Muscle layer of duodenum (tissue), 2 donors: ENCODE results near the gene SLC37A1.

ENCODE experiments used
- H3K27ac ChIP-seq: one replicate; pipeline ENCODE4 v1.7.0; 2013; ENCODE audit warnings: mild to moderate bottlenecking, low read length
- H3K27me3 ChIP-seq: one replicate; pipeline ENCODE4 v1.7.0; 2013; ENCODE audit warnings: low read depth, mild to moderate bottlenecking, control low read depth, low read length
- H3K36me3 ChIP-seq, 2 donors: one replicate each; pipeline ENCODE4 v1.7.0; 2013; ENCODE audit warnings: low read length in 2 of 2, control low read depth in 1 of 2, mild to moderate bottlenecking in 1 of 2; ENCODE audit not compliant: insufficient read depth in 2 of 2, control insufficient read depth in 1 of 2
- H3K4me1 ChIP-seq, 2 donors: one replicate each; pipeline ENCODE4 v1.7.0; 2013; ENCODE audit warnings: low read length in 2 of 2, mild to moderate bottlenecking in 2 of 2, control low read depth in 1 of 2, moderate library complexity in 1 of 2; ENCODE audit not compliant: insufficient read depth in 2 of 2, control insufficient read depth in 1 of 2
- H3K4me3 ChIP-seq, 2 donors: one replicate each; pipeline ENCODE4 v1.7.0; 2013; ENCODE audit warnings: low read length in 2 of 2, low read depth in 1 of 2, mild to moderate bottlenecking in 1 of 2
- H3K9me3 ChIP-seq, 2 donors: one replicate each; pipeline ENCODE4 v1.7.0; 2013; ENCODE audit warnings: low read length in 2 of 2, control low read depth in 1 of 2, mild to moderate bottlenecking in 1 of 2; ENCODE audit not compliant: control insufficient read depth in 1 of 2
- donor health status: healthy.

The SLC37A1 gene

DNA sequence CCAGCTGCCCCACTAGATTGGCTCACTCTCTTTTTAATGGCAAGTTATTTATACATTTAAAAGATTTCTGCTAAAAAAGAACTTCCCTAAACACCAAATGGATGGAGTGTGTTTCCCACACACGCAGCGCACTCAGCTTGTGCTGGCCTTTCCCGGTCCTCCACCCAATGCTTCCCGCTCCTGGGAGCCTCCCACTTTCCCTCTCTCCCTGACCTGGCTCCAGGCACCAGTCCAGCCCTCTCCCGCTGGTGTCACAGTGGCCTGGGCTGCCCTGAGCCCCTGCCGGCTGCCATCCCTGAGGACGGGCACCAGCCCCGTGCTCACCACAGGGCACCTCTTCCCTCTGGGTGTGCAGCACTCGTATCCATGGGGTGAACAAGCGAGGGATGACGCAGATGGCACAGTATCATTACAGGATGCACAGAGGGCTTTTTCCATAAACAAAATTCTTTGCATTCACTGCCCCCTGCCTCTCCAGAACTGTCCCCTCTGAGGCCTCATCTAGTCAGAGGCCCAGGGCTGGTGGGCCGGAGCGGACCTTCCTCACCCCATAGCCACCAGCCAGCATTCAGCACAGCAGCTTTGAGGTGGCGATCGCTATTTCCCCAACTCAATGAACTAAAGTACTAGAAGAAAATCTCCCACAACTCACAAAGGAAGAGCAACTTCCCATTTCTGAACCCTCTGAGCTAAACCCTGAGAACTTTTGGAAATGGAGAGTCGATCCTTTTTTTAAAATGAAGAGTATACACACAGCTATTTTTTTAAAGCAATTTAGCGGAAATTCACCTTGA lies 68.5 kb downstream of the SLC37A1 start:
- no peaks in the 10 kb centered on the region for H3K4me1 ChIP-seq
- no peak overlapping the region for H3K27ac ChIP-seq
- H3K4me3 ChIP-seq = no peak overlapping the region
- no peaks in the 10 kb centered on the region for H3K9me3 ChIP-seq
- H3K36me3 ChIP-seq = peaks cover 4% of the 10 kb centered on the region in 2 donors
- no peaks in the 10 kb centered on the region for H3K27me3 ChIP-seq

- H3K4me1 ChIP-seq = no peaks in the 10 kb centered on the region
- no peak overlapping the region for H3K4me3 ChIP-seq
- peaks cover 1 to 4% of the 10 kb centered on the region in 2 donors for H3K36me3 ChIP-seq
- H3K27ac ChIP-seq = no peak overlapping the region
- no peaks in the 10 kb centered on the region for H3K27me3 ChIP-seq
- H3K9me3 ChIP-seq = no peaks in the 10 kb centered on the region
Measured at GRCh38 chr21:42582787-42583476, 69.3 kb downstream of the SLC37A1 start.

DNA sequence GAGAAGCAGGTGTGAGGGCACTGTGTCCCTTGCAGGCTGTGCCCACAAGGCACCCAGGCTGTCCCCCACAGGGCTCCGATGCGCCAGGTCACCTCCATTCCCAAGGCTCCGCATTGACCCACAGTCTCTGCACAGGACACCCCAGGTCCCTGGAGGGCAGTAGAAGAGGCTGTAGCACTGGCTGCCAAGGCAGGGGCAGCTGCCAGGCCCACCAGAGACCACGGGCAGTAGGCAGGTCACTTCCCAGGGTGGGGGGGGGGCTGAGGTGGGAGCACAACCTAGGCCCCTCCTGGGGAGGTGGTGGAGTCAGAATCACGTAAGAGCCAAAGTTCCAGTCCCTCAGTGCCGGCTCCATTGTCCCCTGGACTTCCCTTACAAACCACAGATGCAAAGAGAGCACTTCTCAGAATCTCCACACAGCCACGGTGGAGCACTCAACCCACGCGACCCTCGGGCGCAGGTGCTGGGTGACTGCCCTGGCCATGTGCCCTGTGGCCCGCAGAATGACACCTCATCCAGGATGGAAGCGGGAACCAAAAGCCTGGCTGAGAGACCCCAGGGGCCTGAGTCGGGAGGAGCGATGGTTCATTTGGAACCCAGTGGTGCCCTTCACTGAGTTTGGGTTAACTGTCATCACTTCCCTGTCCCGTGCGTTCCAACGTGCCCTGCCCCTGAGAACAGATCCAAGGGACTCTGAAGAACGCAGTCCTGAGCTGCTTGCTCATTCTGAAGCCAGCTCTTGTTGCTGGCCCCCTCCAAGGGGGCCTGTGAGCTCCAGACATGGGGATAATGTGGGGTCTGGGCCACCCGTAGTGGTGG lies 70.0 kb downstream of the SLC37A1 start:
- H3K27me3 ChIP-seq = no peaks in the 10 kb centered on the region
- no peaks in the 10 kb centered on the region for H3K36me3 ChIP-seq
- no peak overlapping the region for H3K4me3 ChIP-seq
- H3K4me1 ChIP-seq = no peaks in the 10 kb centered on the region
- H3K9me3 ChIP-seq = no peaks in the 10 kb centered on the region
- H3K27ac ChIP-seq = no peak overlapping the region

GRCh38 chr21:42584296-42584641 lies 70.6 kb downstream of the SLC37A1 start:
- Histone ChIP-seq H3K4me1 (no peaks in the 10 kb centered on the region), H3K27me3 (no peaks in the 10 kb centered on the region), H3K36me3 (no peaks in the 10 kb centered on the region), H3K27ac (no peak overlapping the region), H3K9me3 (no peaks in the 10 kb centered on the region), H3K4me3 (no peak overlapping the region)

- no peaks in the 10 kb centered on the region for H3K27me3 ChIP-seq
- H3K36me3 ChIP-seq = no peaks in the 10 kb centered on the region
- H3K4me3 ChIP-seq = no peak overlapping the region
- no peaks in the 10 kb centered on the region for H3K4me1 ChIP-seq
- H3K9me3 ChIP-seq = no peaks in the 10 kb centered on the region
- no peak overlapping the region for H3K27ac ChIP-seq
Measured at GRCh38 chr21:42585881-42586280, 72.2 kb downstream of the SLC37A1 start.

DNA sequence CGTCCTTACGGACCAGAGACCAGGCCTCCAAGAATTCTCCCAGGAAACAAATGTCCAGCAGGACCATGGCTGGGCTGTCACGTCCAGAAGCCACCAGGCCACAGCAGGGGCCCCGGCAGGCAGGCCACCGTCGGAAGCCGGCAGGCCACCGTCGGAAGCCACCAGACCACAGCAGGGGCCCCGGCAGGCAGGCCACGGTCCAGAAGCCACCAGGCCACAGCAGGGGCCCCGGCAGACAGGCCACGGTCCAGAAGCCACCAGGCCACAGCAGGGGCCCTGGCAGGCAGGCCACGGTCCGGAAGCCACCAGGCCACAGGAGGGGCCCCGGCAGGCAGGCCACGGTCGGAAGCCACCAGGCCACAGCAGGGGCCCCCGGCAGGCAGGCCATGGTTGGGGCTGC lies 72.8 kb downstream of the SLC37A1 start:
- Histone ChIP-seq H3K36me3 (no peaks in the 10 kb centered on the region), H3K27ac (no peak overlapping the region), H3K4me1 (no peaks in the 10 kb centered on the region), H3K4me3 (no peak overlapping the region), H3K27me3 (no peaks in the 10 kb centered on the region), H3K9me3 (no peaks in the 10 kb centered on the region)

GRCh38 chr21:42587036-42587435 lies 73.4 kb downstream of the SLC37A1 start:
- Histone ChIP-seq H3K27me3 (no peaks in the 10 kb centered on the region), H3K36me3 (no peaks in the 10 kb centered on the region), H3K27ac (no peak overlapping the region), H3K4me1 (no peaks in the 10 kb centered on the region), H3K9me3 (no peaks in the 10 kb centered on the region), H3K4me3 (no peak overlapping the region)

GRCh38 chr21:42590431-42591131 lies 76.9 kb downstream of the SLC37A1 start:
- H3K36me3 ChIP-seq = no peaks in the 10 kb centered on the region
- H3K9me3 ChIP-seq = no peaks in the 10 kb centered on the region
- H3K27me3 ChIP-seq = no peaks in the 10 kb centered on the region
- no peak overlapping the region for H3K4me3 ChIP-seq
- peaks cover 0 to 4% of the 10 kb centered on the region in 2 donors for H3K4me1 ChIP-seq
- H3K27ac ChIP-seq = no peak overlapping the region

DNA sequence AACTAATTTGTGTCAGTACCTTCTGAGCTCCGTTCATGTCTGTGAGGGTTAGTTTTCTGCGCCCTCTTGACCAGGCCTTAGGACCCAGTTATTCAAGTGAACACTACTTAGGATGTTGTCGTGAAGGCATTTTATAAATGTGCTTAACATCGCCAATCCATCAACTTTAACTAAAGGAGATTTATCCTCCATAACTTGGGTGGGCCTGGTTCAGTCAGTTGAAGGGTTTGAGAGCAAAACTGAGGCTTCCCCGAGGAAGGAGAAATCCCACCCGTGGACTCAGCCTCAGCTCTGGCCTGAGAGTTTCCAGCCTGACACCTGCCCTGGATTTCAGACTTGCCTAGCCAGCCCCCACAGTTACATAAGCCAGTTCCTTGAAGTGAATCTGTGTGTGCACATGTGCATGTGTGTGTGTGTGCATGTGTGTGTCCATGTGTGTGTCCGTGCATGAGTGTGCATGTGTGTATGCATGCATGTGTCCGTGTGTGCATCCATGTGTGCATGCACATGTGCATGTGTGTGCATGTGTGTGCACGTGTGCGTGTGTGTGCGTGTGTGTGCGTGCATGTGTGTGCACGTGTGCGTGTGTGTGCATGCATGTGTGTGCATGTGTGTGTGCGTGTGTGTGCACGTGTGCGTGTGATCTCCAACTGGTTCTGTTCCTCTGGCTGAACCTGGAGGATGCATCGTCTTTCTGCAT lies 77.7 kb downstream of the SLC37A1 start:
- Histone ChIP-seq H3K36me3 (no peaks in the 10 kb centered on the region), H3K27ac (no peak overlapping the region), H3K9me3 (no peaks in the 10 kb centered on the region), H3K4me1 (peaks cover 0 to 4% of the 10 kb centered on the region in 2 donors), H3K27me3 (no peaks in the 10 kb centered on the region), H3K4me3 (no peak overlapping the region)

GRCh38 chr21:42592156-42592820 lies 78.6 kb downstream of the SLC37A1 start:
- H3K27ac ChIP-seq = no peak overlapping the region
- H3K4me1 ChIP-seq = peaks cover 0 to 4% of the 10 kb centered on the region in 2 donors
- no peaks in the 10 kb centered on the region for H3K27me3 ChIP-seq
- H3K4me3 ChIP-seq = no peak overlapping the region
- no peaks in the 10 kb centered on the region for H3K9me3 ChIP-seq
- no peaks in the 10 kb centered on the region for H3K36me3 ChIP-seq
